Cardiac septum (tissue), 1 donor: ENCODE results near the gene PRPS1L1. TPM values are rescaled to one million over a fixed set of nuclear protein-coding genes. Genes with fewer than 3 reads are reported as not detected.

ENCODE experiments used
- DNase-seq: peaks from one replicate; pipeline ENCODE4 v3.0.0-alpha.2; 2020; ENCODE audit warnings: low spot score
- intact Hi-C: fragments of 100-400 bp; cut with DNase I; formaldehyde crosslinking; loops from one replicate; pipeline ENCODE4 v1.14.0; 2022
- total RNA-seq: library from RNA; stranded (reverse); fragmentation: NEBNext Ultra II Directional; extraction: Animal tissue kit (Norgen Biotek cat#: 25700); gene quantifications from one replicate; pipeline ENCODE4 v1.2.1, GENCODE V29; 2021
- donor health status: DM: no; HTN: no; CAD: no.

PRPS1L1 gene
- total RNA-seq, 1 donor from 2014 or later, result not detected

GRCh38 chr7:18016547-18017444 is 10.8 kb downstream of the PRPS1L1 start:
- intact Hi-C loops, result no loop called here
- DNase-seq, result no peak

- DNase-seq, result no peak
- intact Hi-C loops, result no loop called here
Measured at GRCh38 chr7:18013936-18014335, 13.7 kb downstream of the PRPS1L1 start.

GRCh38 chr7:18004372-18004771 is 23.3 kb downstream of the PRPS1L1 start:
- no peak for DNase-seq
- intact Hi-C loops, result no loop called here

GRCh38 chr7:18003286-18003994 is 24.2 kb downstream of the PRPS1L1 start:
- no peak for DNase-seq
- intact Hi-C loops, result no loop called here

GRCh38 chr7:17998692-17999091 is 29.0 kb downstream of the PRPS1L1 start:
- intact Hi-C loops, result no loop called here

GRCh38 chr7:17996442-17997223 is 31.0 kb downstream of the PRPS1L1 start:
- intact Hi-C loops, result no loop called here
- DNase-seq, result no peak

More at GRCh38 chr7:17998692-17999091, 29.0 kb downstream of the PRPS1L1 start:
- no peak for DNase-seq

GRCh38 chr7:17996040-17996439 is 31.6 kb downstream of the PRPS1L1 start:
- no peak for DNase-seq
- intact Hi-C loops, result no loop called here

GRCh38 chr7:17994079-17994850 is 33.4 kb downstream of the PRPS1L1 start:
- no peak for DNase-seq
- intact Hi-C loops, result no loop called here

GRCh38 chr7:17991866-17992648 is 35.6 kb downstream of the PRPS1L1 start:
- intact Hi-C loops, result no loop called here
- DNase-seq, result no peak

GRCh38 chr7:17990761-17991160 is 36.9 kb downstream of the PRPS1L1 start:
- no peak for DNase-seq
- intact Hi-C loops, result no loop called here

- intact Hi-C loops, result loop anchor here (5.0 kb wide), 1 partner anchor 217 kb away; no protein-coding TSS in a partner anchor
Measured at GRCh38 chr7:17989546-17989945, 38.1 kb downstream of the PRPS1L1 start.

GRCh38 chr7:17988858-17989257 is 38.8 kb downstream of the PRPS1L1 start:
- intact Hi-C loops, result loop anchor here (5.0 kb wide), 1 partner anchor 217 kb away; no protein-coding TSS in a partner anchor
- DNase-seq, result no peak

More at GRCh38 chr7:17989546-17989945, 38.1 kb downstream of the PRPS1L1 start:
- DNase-seq, result no peak

- DNase-seq, result no peak
- intact Hi-C loops, result loop anchor here (5.0 kb wide), 1 partner anchor 216 kb away; no protein-coding TSS in a partner anchor
Measured at GRCh38 chr7:17988141-17988540, 39.5 kb downstream of the PRPS1L1 start.

GRCh38 chr7:17986851-17987250 is 40.8 kb downstream of the PRPS1L1 start:
- DNase-seq, result no peak
- intact Hi-C loops, result loop anchor here (5.0 kb wide), 1 partner anchor 215 kb away; no protein-coding TSS in a partner anchor

- DNase-seq, result no peak
- intact Hi-C loops, result loop anchor here (5.0 kb wide), 1 partner anchor 213 kb away; no protein-coding TSS in a partner anchor
Measured at GRCh38 chr7:17985473-17986239, 42.0 kb downstream of the PRPS1L1 start.

GRCh38 chr7:17984288-17984687 is 43.4 kb downstream of the PRPS1L1 start:
- no peak for DNase-seq
- intact Hi-C loops, result no loop called here
